ENCODE results near the gene LUZP1.

LUZP1 gene

GRCh38 chr1:23101887-23102286 lies 66.8 kb downstream of the LUZP1 start:
- TF ChIP-seq, protein P1, sequence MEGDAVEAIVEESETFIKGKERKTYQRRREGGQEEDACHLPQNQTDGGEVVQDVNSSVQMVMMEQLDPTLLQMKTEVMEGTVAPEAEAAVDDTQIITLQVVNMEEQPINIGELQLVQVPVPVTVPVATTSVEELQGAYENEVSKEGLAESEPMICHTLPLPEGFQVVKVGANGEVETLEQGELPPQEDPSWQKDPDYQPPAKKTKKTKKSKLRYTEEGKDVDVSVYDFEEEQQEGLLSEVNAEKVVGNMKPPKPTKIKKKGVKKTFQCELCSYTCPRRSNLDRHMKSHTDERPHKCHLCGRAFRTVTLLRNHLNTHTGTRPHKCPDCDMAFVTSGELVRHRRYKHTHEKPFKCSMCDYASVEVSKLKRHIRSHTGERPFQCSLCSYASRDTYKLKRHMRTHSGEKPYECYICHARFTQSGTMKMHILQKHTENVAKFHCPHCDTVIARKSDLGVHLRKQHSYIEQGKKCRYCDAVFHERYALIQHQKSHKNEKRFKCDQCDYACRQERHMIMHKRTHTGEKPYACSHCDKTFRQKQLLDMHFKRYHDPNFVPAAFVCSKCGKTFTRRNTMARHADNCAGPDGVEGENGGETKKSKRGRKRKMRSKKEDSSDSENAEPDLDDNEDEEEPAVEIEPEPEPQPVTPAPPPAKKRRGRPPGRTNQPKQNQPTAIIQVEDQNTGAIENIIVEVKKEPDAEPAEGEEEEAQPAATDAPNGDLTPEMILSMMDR (conservative IDR thresholded peaks at IDR 0.05) = no peak
- H3K27ac ChIP-seq = no peak overlapping the region

- no peak overlapping the region for H3K27ac ChIP-seq
- TF ChIP-seq, protein P1 (conservative IDR thresholded peaks at IDR 0.05) = no peak
Measured at GRCh38 chr1:23101101-23101827, 67.4 kb downstream of the LUZP1 start.

GRCh38 chr1:23100074-23100748 lies 68.4 kb downstream of the LUZP1 start:
- TF ChIP-seq, protein P1 (conservative IDR thresholded peaks at IDR 0.05) = no peak
- no peak overlapping the region for H3K27ac ChIP-seq

DNA sequence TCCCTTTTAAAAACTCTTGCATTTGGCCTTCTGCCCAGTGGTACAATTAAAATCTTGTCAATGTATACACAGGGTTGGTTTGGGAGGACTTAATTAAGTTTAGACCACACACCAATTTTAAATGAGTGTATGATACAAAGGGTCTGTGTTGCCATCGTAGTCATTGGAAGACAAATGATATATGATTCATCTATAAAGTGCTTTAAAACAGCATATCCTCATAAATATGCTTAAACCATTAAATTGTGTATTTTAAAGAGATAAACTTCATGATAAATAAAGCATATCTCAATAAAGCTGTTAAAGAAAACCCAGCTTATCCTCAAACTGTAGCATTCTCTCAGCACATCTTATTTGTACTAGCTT lies 69.5 kb downstream of the LUZP1 start:
- TF ChIP-seq, protein P1 (conservative IDR thresholded peaks at IDR 0.05) = no peak
- no peak overlapping the region; the same call in 1 of the 2 replicates for H3K27ac ChIP-seq

DNA sequence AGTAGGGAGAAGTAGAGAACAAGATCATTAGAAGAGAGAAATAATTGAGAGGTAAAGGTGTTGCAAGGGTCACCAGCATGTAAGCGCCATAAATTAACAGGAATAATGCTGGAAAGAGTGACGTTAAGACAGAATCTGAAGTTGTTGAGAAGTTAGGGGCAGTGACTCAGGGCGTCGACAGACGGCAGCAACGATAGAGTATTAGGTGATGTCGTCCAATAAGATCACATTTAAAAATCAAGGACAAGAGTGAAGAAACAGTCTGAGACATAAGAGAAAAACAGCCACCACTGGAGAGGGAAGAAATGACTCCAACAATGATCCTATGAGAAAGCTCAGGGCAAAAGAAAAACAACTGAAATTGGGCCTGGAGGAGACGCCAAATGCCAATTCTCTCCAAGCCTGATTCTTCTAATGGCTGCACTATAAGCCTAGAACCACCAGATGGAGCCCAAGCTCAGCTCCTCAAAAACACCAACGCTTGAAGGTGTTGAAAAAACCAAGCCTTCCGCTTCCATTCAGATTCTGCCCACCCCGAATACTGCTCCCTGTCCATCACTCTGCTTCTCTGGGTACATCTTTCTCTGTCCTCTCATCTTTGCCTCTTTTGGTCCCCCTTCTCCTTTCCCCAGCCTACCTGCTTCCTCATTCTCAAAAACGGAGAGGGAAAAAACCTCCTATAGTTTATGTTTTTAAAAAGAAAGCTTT lies 70.0 kb downstream of the LUZP1 start:
- TF ChIP-seq, protein P1 (conservative IDR thresholded peaks at IDR 0.05) = peak; percentile 92
- H3K27ac ChIP-seq = no peak overlapping the region; the same call in 1 of the 2 replicates

- TF ChIP-seq, protein P1 (conservative IDR thresholded peaks at IDR 0.05) = no peak
- H3K27ac ChIP-seq = no peak overlapping the region
Measured at GRCh38 chr1:23097316-23097715, 71.3 kb downstream of the LUZP1 start.

DNA sequence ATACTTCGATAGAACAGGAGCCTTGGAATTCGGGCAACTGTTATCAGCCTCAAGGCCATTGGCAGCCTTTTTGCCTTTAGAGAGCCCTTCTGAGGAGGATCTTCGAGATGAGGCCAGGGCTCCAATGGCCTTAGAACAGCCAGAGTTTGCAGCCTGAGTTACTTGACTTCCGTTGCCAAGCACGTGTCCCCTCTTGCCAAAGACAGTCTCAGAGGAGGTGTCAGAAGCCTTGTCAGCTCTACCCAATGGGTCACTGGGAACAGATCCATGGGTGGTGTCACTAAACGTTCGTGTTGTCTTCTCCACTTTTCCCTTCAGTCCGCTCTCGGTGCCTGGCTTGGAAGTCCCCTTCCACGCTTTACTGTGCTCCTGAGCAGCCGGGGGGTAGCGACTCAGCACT lies 76.2 kb downstream of the LUZP1 start:
- H3K27ac ChIP-seq = no peak overlapping the region
- TF ChIP-seq, protein P1 (conservative IDR thresholded peaks at IDR 0.05) = no peak

All from VCaP (cell line).